HG03378 (cell line): Measurements from ENCODE around the gene SRRM4.

Experiments used
- ATAC-seq: cut with Tn5 transposase; IDR thresholded peaks from one replicate; pipeline ENCODE4 v1.9.1; 2021; ENCODE audit warnings: mild to moderate bottlenecking, moderate library complexity; ENCODE audit not compliant: unreplicated experiment

SRRM4 gene, protein sequence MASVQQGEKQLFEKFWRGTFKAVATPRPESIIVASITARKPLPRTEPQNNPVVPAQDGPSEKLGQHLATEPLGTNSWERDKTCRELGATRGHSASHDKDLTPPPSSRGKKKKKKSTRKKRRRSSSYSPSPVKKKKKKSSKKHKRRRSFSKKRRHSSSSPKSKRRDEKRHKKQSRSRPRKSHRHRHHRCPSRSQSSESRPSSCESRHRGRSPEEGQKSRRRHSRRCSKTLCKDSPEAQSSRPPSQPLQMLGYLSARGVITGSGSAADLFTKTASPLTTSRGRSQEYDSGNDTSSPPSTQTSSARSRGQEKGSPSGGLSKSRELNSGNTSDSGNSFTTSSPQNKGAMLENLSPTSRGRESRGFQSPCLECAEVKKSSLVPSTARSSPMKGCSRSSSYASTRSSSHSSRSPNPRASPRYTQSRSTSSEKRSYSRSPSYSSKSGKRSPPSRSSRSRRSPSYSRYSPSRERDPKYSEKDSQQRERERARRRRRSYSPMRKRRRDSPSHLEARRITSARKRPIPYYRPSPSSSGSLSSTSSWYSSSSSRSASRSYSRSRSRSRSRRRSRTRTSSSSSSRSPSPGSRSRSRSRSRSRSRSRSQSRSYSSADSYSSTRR

DNA sequence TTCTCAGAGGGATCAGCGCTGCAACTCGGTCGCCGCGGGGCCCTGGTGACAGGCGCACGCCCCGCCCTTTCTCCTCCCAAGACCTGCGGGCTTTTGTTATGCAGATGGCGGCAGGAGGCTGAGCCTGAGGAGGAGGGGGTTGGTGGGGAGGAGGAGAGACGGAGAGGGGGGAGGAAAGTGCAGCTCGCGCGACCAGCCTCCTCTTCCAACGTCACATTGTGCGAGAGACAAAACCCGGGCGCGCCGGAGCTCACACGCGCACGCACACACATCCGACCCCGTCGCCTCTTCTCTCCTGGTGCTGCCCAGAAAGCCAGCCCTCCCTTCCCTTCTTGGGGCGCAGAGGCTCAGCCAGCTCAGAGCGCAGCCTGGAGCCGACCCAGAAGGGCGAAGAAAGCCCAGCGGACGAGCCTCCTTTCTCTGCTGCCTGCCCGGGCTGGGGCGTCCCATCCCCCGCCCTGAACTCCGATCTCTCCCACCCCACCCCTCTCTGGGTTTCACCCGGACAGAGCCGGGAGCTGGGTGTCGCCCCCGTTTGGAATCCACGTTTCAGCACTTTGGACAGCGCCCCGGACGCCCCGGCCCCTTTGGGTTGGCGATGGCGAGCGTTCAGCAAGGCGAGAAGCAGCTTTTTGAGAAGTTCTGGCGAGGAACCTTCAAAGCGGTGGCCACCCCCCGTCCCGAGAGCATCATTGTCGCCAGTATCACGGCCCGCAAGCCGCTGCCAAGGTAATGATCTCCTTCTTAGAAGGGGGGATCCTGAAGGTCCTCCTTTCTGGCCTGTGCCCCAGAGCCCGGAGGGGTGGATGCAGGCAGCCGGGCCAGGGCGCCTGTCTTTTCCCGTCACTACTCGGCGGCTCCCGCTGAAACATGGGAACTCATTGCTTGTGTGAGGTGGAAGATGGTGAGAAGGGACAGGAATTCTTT is at the start of gene SRRM4:
SRRM4 (plus strand) TSS at position 257 of the 927 bp plus-strand sequence; CDS start at position 599, 342 bp downstream.
- no peak for ATAC-seq

DNA sequence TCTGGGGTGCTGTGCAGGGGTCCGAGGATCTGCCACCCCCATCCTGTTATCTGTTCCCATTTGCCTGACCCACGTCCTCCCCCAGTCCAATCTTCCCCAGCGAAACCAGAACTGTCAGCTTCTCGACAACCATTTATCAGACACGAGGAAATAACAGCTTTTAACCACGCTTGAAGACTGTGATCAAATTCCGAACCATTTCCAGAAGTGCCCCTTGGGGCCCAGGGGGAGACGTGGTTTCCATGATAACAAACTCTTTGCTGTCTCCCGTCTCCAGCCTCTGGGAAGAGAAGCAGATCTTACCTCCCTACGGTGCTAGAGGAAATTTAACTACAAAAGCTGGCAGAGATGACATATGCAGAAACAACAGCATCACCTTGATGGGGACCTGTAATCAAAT is 35.1 kb upstream of the SRRM4 start:
- ATAC-seq: no peak

DNA sequence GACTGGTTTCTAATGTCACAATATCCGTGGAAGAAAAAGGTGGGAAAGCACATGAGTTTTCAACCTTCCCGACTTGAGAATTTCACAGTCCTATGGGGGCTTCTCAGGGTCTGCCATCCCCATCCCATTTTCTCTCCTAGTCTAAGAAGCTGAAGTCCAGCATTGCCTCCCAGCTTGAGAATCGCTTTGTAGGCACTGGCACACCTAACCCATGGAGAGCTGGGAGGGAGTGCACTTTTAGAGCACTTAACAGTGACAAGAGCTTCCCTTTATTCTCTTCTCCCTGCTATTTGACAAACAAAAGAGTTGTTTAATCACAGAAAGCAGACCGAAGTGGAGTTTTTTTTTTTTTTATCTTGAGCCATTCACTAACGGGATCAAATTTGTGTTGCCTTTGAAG is 22.8 kb upstream of the SRRM4 start:
- ATAC-seq: no peak

DNA sequence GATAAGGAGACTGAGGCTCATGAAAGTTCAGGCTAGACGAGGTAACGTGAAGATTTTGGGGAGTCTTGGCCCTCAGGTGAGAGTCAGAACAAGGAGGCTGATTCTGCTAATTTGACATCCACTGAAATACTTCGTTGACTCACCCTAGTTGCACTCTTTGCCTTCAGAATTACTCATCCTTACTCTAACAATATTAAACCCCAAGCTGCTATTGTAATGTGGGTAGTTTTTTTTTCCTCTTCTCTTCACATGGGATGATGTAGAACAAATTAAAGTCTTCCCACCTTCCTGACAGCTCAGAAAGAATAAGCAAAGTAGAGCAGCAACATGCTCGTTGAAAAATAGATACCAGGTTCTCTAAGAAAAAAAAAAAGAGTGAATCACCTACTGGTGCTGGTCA is 22.0 kb upstream of the SRRM4 start:
- ATAC-seq: no peak

DNA sequence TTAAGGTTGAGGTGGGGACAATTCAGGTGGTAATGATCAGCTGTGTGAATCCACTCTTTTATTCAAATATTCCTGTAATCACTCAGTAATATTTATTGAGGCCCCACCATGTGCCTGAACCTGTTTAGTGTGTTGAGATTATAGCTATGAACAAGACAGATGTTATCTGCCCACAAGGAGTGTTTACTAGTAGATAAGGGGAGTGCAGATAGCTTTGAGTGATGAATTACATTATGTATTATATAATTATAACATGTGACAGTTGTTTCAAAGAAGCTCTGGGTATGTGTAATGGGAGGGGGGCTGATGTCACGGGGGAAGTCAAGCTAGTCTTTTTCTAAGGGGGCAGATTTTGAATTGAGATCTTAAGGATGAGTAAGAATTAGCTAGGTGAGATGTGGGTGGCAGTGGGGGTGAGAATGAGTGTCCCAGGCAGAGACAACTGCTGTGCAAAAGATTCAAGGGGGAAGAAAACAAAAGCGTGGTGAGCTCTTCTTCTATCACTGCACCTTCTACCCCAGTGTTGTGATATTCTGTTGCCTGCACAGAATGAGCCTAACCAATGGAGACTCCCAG is 21.3 kb upstream of the SRRM4 start:
- no peak for ATAC-seq

DNA sequence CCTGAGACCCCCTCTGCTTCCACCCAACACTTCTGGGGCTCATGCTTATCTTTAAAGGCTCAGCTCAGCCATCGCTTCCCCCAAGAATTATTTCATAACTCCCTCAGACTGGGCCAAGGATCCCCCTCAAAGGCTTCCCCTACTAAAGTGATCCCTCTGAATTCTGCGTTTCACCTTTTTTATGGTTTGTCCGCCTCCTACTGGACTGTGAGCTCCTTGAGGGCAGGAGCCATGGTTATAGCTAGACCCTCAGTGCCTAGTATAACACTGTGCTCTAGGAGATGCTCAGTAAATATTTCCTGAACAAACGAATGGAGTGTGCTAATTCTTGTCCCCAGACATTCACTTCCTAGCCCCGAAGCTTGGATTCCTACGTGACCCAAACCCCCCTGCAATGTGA is 20.5 kb upstream of the SRRM4 start:
- no peak for ATAC-seq

DNA sequence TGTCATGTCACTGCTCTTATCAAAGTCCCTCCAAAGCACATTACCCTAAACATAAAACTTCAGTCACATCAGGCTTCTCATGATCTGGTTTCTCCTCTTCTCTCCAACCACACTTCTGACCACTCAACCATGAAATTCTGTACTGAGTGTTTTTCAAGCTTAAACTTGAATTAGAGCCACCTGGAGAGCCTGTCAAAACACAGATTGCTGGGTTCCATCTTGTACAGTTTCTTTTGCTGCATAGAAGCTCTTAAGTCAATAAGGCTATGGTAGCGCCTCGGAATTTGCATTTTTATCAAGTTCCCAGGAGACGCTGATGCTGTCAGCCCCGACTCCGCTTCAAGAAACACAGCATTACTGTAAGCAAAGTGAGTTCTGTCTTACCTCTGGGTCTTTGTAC is 16.4 kb upstream of the SRRM4 start:
- ATAC-seq: no peak

DNA sequence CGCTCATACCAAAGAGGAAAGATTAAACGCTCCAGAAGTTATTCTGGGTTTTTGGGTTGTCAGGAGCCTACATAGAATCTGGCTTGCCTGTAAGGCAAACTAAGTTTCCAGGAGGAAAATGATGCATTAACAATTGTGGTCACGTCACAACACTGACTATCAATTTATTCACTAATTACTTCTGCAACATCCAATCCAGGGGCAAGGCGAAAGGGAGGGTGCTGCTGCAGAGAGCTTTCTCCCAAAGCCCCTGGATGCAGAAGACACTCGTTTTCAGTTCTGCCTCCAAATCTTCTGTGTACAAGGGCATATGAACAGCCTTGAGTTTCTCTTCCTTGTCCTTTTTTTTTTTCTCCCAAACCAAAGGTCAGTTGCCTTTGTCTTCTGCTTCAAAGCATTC is 10.5 kb upstream of the SRRM4 start:
- no peak for ATAC-seq

DNA sequence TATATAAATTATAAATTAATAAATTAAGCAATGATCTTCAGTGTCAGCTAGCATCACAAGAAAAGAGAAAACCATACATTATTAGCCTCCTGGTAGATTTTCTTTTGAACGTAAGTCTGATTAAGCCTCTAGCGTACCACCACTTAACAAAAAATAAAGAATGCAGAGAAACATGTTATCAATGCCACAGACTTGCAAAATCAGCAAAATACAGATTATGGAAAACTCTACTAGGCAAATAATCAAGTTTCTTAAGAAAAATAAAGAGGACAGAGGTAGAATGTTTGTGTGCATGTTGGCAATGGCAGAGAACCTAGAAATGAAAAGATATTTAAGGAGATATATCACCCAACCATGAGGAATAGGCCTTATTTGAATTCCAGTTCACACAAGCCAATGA is 8.4 kb upstream of the SRRM4 start:
- ATAC-seq: no peak

DNA sequence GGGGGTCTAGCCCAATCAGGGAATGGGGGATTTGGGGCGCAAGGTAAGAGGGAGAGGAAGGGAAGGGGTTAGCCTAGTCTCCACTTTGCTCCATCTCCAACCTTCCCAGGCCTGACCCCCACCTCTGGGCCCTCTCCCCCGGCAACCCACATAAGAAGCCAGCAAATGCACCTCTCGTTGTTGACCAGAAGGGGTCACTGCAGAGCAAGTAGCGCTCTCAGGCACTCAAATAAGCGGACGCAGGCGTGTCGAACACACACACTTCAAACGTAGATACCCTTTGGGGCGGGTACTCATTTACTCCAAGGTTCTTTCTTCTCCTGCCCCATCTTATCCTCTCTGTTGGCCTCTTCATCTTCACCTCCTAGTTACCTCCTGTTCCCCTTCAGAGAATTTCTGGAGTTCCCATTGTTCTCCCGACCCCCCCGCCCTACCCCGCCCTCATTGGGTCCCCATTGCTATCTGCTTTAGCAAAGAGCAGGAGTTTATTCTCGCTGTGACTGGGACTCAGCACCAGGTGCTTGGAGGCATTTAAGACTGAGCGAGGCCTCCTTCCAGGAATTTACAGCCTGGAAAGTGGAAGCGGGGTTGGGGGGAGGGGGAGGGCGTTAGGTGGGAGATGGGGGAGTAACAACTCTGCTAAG is 1.5 kb upstream of the SRRM4 start:
- ATAC-seq: no peak

DNA sequence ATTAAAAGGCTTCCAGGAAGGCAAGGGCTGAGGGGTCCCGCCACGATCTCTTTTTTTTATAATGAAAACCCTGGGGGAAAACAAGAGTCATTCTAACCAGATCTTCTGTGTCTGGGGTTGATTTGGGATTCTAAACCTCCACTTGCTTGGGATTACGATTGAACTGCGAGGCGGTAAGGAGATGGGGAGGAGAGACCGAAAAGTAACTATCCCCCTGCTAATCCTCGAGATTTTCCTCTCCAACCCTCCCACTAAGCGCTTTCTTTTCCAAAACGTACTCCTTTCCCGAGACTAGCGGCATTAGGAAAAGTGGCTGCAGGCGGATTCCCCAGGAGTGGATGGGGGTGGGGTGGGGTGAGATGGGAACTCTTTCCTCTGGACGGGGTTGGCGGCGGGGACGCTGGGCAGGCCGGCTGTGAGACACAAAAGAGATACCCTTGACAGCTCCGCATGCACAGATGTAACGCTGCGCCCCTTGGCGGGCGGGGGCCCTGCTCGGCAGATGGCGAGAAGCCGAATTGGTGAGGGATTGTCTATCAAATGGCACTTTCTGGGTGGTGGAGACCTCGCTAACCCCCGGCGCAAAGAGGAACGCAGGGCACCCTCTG is 830 bp upstream of the SRRM4 start:
- no peak for ATAC-seq

DNA sequence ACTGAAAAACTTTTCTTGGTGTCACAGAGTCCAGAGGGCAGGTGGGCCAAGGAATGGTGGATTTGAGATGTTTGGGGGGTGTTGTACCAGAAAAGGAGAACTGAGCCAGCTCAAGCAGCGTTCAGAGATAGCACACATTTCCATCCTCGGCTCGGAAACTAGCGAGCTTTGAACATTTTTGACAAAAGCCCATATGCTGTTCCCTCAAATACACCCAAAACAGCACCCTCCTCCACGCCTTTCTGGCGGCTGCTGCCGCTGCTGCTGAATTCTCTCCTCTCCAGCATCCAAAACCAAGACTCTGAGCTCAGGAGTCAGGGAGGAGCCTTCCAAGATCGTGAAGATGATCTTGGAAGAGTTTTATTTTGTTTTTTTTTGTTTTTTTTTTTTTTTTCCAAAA is 961 bp downstream of the SRRM4 start:
- no peak for ATAC-seq

DNA sequence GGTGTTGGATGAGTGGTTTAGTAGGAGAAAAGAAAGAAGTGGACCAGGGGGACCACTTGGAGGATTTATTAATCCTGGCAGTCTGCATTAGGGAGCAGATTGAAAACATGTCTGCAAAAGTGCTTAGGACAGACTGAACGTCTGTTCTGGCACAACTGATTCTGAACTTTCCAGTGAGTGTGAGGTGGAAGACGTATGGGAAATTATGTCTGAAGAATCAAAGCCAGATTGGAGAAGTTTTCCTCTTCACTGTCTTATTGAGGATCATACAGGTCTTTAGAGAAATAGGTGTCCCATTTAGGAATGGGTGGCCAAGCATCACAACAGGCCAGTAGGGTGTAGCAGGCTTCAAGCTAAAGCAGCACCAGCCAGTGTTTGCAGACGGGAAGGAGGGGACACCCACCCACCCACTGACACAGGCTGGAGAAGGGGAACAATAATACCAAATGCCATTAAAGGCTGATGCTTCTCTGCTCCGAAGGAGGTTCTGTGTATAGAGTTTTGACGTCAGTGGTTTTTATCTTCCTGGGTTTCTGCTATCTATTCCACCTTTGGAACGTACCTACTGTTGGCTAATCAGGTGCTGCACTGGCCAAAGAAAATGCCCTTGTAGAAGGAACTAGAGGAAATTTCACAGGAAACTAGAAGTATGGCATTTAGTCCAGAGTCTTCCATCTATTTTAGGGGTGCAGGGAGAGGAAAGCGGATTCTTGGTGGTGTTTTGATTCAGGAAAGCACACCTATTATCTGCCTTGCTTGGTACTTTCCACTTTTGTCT is 1.8 kb downstream of the SRRM4 start:
- ATAC-seq: no peak

DNA sequence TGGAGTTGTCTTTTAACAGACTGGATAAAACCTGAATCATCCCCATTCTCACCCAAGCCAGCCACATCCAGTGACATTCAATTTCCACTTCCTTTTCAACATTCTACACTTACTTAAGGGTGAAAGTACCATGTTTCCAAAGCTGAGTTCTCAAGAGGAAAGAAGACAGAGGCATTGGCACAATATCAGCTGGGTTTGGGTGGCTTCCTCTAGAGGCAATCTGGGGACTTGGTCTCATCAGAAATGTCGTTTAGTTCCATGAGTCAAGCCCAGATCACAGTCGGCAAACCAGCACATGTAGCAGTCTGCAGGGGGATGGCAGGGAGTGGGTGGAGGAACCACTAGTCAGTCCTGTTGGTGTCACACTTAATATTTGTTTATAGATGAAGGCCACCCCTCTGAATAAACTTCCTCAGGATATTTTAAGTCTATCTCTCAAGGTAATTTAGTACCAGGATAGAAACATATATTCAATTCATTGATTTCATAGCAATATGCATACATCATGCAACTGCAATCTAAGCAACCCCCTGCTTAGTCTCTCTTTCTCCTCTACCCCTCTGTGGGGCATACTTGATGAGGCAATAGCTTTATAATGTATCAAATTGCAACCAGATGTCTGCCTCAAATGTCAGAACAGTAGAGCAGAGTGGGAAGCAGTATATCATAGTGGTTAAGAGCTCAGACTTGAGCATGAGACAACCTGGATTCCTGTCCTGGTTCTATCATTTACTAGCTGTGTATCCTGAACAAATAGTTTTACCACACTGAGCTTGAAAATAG is 3.0 kb downstream of the SRRM4 start:
- no peak for ATAC-seq

DNA sequence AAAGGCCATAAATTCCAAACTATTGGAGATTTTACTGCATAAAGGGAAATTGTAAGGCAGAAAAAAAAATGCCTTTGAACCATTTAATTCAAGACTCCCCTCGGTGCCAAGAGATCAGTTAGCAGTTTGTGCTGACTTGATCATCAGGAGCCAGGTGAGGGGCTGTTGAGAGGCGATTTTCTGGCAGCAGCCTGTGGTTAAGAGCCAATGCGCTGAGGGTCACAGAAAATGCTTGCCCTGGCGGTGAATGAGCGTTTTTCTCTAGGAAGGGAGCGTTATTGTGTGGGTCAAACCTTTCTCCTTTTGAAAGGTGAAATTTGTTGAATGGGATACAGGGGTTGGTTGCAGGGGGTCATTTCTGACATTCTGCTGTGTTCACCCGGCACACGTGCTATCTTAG is 4.7 kb downstream of the SRRM4 start:
- no peak for ATAC-seq

DNA sequence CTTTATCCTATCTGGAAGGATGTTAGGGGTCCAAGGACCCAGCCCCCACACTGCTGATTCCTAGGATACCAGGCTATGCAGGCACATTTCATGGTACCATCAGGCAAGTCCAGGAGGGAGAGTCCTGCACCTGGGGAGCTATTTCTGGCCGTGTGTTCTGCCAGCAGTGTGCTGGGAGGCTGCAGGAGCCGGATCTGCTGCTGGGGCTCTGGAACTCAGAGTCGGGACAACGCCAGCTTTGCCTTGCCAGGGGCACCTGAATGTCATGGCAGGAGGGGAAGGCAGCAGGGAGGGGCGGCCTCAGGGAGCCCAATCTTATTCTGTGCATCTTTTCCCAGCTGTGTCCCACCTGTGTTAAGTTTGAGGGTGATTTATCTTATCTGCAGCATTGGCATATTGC is 17.8 kb downstream of the SRRM4 start:
- no peak for ATAC-seq

DNA sequence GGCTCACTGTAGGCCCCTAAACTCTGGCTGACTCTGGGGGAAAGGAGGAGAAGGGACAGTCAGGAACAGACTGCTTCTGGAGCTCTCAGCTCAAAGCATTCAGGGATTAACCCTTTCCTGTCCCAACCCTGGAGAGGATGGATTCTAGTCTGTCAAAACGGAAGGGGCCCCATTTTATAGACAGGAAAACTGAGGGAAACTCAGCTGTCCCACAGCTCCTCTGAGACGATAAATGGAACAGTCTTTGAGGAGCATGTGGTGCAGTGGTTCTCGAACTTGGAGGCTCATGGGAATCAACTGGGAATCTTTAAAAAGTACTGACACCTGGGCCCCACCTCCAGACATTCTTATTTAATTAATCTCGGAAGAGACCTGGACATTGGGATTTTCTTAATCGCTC is 23.7 kb downstream of the SRRM4 start:
- ATAC-seq: no peak

DNA sequence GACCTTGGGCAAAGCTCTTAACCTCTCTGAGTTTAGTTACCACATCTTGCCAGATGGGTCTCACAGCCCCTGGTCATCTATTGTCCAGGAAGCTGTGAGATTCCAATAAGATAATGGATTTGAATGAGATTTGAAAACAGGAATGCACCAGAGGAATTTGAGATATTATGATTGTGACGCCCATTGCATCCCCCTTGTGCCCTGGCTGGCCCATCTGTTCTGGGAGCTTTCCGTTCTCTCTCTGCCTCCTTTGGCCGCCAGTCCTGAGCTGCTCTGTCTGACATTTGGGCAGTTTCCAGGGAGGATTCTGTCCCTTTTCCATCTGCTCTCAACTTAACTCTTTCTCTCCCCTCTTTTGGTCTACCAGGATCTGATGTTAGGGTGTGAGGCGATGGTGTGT is 24.6 kb downstream of the SRRM4 start:
- no peak for ATAC-seq

DNA sequence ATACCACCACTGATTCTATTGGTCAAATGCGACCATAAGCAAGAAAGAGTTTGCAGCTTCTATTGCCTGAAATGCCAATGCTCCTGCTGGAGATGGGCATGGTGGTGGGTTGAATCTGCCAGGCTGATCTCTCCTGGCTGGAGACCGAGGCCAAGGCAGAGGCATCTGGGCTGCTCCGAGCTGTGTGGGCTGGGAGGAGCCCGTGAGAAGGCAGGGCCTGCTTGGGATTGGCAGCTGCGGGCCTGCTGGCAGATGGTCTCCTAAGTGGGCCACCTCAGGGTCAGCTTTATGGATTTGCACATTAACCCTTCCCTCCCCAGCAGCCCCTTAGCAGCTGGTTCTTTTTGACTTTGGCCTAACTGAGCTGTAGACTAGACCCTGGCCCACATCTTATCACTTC is 25.4 kb downstream of the SRRM4 start:
- no peak for ATAC-seq
